GM18873 (cell line): ENCODE measurements around the gene ENSA.
"Not testable (repeated sequence)": the region's sequence is repeated elsewhere in the genome, so short reads cannot be mapped to it uniquely, and the experiment has no call there.

Experiments used
- ATAC-seq: cut with Tn5 transposase; IDR thresholded peaks from one replicate; pipeline ENCODE4 v1.9.1; 2021; ENCODE audit warnings: mild to moderate bottlenecking, moderate library complexity, moderate number of reproducible peaks; ENCODE audit not compliant: unreplicated experiment, low FRiP score

The ENSA gene

DNA sequence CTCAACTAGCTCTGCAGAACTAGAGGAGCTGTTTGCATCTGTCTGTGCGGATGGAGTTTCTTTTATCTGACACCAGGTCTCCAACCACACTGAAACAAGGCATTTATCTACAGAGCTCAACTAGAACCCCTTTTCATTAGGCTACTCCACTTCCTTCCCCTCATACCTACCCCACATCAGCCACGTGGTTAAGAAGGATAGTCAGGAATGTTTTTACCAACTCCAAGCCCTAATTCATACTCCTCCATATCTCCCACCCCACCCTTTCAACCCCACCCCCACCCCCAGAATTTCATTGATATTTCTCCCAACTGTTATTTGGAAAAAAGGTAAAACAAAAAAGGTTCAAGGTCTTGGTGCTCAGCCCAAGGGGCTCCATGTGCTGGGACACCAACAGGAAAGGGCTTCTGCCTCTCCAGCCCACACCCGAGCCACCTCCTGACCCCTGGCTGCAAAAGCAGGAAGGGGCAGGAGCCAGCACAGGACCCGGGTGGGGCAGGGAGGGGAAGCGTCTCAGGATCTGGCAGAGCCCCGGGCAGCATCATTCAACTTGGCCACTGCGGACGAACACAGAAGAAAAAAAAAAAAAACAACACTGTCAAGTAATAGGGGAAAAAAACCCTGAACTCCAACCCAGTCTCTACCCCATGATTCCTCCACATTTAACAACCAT, 7.0 kb downstream of the ENSA start:
- ATAC-seq = no peak

DNA sequence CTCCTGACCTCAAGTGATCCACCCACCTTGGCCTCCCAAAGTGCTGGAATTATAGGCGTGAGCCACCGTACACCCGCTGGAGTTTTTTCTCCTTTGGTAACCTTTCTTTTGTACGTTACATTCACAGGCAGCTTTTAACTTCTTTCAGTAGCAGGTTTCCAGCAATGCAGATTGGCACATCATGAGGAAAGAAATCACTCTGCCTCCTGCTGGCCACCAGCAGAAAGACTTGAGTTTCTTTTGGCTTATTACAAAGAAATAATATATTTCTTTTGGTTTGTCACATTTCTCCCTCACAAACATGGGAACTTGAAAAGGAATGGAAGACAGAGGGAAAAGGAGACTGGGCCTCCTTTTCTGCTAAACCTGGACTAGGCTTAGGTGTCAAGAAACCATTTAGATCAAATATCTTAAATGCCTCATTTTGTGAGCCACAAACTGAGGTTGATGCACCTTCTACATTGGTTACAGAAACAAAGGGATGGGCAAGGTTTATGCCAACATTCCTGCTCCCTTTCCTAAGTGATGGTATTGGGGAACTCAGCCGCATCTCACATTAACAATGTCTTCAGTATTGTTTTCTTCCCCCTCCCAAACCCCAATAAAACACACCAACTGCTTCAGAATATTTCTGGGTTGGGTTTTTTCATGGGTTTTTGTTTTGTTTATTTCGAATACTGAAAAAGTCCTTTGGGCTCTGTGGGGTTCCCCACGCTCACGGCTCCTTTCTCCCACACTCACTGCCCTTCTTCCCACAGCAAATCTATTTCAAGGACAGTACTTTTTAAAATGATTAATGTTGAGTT, 7.7 kb downstream of the ENSA start:
- ATAC-seq = no peak

DNA sequence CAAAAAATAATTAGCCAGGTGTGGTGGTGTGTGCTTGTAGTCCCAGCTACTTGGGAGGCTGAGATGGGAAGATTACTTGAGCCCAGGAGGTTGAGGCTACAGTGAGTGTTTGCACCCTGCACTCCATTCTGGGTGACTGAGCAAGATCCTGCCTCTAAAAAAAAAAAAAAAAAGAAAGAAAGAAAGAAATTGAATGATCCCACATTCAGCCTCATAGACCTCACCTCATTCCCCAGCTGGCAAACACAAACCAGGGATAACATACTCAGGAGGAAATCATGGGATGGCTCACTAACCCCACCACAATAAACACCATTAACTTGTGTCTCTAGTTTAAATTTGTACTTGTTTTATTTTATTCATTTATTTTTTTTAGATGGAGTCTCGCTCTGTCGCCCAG, 8.5 kb downstream of the ENSA start:
- no peak for ATAC-seq

DNA sequence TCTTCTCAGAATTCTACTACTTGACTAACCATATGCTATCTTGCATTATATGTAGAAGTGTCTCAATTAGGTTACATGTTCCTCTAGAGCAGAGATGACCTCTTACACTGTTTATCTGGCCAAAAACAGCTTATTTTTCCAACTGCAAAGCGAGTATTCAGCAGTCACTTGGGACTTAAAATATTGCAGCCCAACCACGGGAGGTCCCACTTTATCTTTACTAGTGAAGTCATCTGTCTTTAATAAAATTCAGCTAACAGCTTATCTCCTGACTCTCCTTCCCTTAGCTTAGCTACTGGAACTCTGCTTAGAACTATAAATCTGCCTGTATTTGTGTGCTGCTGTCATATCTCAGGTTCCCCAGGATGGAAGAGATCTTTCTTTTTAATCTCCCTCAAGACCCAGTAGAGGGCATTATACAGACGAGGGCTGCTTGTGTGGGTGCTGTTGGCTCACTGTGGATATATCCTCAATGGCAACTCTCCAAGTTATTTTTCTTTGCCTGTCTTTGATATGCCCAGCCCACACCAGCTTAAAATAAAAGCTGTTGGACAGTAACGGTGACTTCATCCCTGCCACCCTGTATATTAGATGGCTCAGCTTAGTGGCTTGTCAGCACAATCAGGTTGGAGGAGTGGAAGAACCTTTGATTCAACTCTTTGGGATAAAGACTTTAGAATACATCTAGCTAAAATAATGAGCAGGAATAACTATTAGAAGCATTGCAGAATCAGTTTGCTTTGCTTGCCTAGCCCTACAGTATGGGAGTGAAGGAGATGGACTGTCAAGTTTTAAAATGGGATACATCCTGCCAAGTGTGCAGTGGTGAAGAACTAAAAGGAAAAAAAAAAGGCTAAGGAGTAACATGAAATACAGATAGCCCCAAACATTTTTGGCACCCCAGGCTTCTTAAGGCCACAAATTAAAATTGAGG, 9.6 kb downstream of the ENSA start:
- ATAC-seq = no peak

DNA sequence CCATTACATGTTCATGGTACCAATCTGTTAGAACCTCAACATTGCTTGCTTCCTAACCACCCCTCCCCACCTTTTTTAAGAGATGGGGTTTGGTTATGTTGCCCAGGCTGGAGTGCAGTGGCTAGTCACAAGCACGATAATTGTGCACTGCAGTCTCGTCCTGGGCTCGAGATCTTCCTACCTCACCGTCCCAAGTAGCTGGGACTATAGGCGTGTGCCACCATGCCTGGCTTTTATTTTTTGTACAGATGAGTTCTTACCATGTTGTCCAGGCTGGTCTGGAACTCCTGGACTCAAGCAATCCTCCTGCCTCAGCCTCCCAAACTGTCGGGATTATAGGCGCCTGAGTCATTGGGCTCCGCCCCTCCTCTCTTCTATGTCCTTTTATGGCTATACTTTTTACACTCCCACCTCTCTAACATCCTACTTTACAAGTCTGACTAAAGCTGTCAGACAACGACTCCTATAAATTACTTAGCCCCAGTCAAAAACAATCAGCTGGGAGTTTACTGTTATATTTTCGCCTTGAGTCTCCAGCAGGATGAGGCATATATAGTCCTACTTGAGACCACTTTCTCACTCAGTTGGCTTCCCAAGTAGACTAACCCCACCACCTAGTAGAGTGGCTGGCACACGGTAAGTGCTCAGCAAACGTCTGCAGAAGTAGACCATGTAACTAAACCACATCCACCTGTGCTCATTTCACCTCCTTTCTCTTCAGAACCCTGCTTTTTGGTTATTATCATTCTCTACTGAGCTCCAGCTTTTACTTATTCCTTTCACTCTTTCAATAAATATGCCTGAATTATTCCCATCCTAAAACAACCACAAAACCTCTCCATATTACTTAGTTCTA, 13.8 kb downstream of the ENSA start:
- no peak for ATAC-seq

DNA sequence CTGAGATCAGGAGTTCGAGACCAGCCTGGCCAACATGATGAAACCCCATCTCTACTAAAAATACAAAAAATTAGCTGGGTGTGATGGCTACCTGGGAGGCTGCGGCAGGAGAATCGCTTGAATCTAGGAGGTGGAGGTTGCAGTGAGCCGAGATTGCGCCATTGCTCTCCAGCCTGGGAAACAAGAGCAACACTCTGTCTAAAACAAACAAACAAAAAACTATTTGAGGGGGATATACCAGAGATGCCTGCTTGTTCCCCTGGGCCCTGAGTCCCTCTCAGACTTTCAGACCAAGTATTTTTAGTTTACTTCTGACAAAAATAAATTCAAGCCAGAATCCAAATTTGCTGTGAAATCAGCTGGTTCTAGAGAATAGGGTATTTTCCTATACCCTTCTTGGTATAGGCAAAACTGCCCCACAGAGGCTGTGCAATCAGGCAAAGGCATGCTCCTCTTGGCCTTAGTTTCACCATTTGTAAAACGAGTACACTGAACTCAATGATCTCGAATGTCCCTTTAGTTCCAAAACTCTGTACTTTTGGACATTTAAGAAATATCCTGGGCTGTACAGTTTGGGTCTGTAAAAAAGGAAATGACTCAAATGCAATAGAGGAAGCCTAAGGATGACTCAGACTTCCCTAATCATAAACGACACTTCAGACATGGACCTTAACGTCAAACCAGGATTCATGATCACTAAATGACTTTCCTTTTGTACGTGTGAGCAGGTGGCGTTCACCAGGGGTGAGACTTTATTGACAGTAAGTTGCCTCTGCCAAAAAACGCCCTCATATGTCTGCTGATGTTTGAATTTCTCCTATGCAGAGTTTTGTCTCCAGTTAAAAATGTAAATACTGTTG, 16.1 kb downstream of the ENSA start:
- ATAC-seq = no peak

DNA sequence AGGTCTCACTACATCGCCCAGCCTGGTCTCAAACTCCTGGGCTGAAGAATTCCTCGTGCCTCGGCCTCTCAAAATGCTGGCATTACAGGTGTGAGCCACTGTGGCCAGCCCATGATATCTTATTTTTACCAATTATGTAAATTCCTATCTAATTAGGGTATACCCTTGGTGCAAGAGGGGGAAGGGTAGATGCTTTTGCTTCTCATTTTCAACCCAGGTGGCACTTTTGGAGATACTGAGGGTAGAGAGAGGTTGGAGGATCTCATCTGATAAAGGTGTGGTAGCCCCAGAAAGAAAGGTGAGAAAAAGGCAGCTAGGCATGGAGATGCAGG, 17.4 kb downstream of the ENSA start:
- no peak for ATAC-seq

DNA sequence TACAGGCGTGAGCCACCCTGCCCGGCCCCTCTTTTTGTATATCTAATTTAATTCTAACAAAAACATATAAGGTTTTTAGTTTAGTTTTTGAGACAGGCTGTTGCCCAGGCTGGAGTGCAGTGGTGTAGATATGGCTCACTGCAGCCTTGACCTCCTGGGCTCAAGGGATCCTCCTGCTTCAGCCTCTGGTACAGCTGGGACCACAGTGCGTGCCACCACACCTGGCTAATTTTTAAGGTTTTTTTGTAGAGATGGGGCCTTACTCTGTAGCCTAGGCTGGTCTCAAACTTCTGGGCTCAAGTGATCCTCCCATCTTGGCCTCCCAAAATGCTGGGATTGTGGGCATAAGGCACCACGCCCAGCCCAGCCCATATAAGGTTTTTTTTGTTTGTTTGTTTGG, 18.8 kb downstream of the ENSA start:
- ATAC-seq = no peak

DNA sequence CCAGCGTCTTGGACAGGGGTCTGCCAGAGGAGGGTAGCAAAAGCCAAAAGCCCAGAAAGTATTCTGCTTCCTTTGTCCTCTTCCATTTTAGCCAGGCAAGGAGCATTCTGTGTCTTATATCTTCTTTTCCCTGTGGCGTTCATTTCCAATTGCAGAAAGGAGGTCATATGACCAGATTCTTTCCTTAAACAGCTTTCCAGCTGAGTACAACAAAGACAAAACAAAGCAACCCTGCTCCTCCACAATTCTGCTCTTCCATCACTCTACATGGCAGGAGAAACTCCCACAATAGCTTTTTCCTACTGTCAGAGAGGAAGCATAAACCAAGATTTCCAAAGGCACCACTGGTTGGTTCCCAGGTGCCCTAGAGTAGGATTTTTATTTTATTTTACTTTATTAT, 19.7 kb downstream of the ENSA start:
- no peak for ATAC-seq

DNA sequence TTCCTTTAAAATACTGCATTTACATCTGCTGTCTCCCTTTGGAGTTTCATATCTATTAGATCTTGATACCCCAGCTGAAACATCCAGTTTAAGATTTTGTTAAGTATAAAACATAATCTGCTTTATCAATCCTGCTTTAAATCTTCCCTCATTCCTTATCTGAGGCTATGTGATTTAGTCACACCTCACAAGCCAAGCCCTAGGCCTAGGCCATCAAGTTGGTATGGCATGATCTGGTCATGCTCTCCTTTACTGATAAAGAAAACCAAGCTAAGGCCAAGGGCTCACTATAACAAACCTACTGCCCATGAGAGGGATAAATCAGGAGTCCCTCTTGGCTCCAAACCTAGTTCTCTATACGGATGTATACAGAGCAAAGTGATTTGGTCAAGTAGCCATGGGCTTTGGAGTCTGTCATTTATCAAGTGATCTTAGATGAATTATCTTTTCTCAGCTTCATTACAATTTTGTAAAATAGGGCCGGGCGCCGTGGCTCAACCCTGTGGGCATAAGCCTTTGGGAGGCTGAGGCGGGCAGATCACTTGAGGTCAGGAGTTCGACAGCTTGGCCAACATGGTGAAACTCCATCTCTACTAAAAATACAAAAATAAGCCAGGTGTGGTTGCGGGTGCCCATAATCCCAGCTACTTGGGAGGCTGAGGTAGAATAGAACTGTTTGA, 22.8 kb downstream of the ENSA start:
- no peak for ATAC-seq

DNA sequence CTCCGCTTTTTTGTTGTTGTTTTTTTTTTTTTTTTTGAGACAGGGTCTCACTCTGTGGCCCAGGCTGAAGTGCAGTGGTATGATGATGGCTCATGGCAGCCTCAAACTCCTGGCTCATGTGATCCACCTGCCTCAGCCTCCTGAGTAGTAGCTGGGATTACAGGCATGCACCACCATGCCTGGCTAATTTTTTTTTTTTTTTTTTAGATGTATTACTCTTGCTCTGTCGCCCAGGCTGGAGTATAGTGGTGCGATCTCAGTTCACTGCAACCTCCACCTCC, 24.0 kb downstream of the ENSA start:
- not testable (repeated sequence) for ATAC-seq

DNA sequence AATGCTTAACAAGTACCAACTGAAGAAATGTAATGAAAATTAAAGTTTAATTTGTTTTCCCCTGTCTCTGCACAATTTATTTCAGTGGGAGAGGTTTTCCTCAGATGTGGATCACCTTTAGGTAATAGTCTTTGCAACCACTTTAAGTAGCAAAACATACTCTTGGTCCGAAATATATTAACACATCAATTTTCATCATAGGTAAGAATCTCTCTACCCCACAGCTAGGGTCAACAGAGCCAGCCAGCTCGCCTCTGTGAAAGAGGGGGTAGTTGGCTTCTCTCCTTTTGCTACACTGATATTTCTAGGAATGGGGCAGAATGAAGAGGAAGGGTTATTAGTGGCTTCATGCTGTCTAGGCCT, 25.2 kb downstream of the ENSA start:
- no peak for ATAC-seq

DNA sequence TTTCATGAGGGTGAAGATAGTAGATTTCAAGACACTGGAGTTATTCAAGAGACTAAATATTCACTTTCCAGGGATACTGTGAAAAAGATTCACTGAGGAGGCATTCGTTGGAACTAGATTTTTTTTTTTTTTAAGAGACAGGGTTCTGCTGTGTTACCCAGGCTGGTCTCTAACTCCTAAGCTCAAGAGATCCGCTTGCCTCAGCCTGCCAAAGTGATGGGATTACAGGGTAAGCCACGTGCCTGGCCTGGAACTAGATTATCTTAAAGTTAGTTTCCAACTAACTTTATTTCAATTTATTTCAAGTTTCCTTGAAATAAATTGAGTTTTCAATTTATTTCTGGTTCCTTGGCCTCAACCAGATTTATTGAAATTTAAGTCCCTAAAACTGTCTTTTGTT, 25.7 kb downstream of the ENSA start:
- no peak for ATAC-seq

DNA sequence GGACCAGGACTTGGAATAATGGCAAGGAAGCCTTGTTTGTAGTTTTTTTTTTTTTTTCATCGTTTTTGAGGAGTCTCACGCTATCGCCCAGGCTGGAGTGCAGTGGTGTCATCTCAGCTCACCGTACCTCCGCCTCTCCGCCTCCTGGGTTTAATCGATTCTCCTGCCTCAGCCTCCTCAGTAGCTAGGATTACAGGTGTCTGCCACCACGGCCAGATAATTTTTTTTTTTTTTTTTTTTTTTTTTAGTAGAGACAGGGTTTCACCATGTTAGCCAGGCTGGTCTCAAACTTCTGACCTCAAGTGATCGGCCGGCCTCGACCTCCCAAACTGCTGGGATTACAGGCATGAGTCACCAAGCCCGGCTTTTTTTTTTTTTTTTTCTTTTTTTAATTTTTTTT, 27.0 kb downstream of the ENSA start:
- not testable (repeated sequence) for ATAC-seq

DNA sequence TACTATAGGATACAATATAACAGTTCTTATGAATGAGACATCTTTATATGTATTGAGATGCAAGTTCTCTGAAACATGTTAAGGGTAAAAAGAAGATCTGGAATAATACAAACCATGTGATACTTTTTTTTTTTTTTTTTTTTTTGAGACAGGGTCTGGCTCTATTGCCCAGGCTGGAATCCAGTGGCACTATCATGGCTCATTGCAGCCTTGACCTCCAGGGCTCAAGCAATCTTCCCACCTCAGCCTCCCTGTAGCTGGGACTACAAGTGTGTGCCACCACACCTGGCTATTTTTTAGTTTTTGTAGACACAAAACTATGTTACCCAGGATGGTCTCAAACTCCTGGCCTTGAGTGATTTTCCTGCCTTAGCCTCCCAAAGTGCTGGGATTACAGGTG, 27.9 kb downstream of the ENSA start:
- no peak for ATAC-seq

DNA sequence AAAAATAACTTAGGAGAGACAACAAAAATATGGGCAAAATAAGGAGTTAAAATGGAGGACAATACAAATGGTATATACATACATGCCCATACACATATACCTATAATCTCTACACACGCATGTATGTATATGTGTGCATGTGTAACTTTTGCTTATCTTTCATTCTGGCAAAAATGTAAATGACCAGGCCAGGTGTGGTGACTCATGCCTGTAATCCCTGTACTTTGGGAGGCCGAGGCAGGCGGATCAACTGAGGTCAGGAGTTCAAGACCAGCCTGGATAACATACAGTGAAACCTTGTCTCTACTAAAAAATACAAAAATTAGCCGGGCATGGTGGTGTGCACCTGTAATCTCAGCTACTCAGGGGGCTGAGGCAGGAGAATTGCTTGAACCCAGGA, 31.1 kb downstream of the ENSA start:
- not testable (repeated sequence) for ATAC-seq

DNA sequence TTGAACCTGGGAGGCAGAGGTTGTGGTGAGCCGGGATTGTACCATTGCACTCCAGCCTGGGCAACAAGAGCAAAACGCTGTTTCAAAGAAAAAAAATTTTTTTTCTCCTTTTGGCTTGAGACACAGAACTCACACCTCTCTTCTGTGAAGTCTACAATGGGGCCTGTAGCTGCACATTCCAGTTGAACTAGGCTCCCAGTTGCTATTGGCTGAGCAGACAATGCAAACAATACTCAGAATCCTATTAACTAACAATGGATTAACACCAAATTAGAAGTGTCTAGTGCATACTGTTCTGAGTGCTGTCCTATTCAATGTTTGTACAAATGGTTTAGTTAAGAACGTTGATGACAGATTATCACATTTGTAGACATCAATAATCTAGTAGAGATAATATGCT, 32.4 kb downstream of the ENSA start:
- ATAC-seq = no peak

DNA sequence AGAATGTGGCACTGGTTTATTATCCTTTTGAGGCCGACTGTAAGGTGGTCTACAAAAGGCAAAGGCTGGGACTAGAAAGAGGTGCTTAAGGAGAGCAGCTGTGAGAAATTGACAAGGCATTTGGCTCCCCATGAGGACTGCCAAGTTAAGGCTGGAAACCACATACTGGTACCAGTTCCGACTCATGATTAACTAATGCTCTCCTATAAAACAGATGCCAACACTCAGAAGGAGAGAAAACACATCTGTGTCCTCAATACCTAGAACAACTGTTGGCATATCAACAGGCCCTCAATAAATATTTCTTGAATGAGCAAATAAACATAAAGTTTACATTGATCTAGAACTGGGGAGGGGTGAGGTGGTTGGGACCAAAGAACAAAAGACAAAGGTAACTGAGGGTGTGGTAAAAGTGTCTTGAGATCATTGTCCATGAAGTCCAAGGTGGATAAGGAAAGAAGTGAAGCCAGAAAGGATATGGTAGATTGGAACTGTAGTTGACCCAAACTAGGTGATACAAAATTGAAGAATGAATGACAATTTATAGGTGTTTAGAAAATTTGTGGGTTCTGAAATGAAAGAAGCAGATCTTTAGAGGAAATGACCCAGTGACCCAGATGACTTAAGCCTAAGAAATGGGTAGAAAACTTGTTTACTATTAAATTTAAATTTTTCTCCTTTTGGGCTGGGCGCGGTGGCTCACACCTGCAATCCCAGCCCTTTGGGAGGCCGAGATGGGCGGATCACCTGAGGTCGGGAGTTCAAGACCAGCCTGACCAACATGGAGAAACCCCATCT, 33.1 kb downstream of the ENSA start:
- no peak for ATAC-seq
